DMS153 treated with DMSO at 0.1 percent for 48 hours (cell line): Measurements from ENCODE around the gene HECW1.
"Not testable (repeated sequence)": the region's sequence is repeated elsewhere in the genome, so short reads cannot be mapped to it uniquely, and the experiment has no call there.

ENCODE experiments used
- DNase-seq: peaks from one replicate; lab custom pipeline; 2025; ENCODE audit not compliant: unreplicated experiment; lab: John Stamatoyannopoulos, UW

Gene HECW1

DNA sequence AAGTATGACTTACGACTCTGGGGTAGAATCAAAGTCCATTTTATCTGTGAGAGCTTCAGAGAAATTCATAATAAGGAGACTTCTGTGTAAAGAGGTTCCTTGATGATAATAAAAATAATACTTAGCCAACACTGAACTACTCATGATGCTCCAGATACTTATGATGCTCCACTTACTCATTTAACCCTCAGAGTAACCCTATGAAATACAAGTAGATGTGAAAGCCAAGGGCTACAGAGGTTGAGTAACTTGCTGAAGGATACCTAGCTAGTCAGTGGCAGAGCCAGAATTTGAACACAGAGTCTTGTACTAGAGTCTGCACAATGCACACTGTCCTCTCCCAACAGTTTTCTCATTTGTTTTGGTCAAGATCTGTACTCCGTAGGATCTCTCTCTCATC is 89.5 kb downstream of the HECW1 start:
- no peak for DNase-seq

DNA sequence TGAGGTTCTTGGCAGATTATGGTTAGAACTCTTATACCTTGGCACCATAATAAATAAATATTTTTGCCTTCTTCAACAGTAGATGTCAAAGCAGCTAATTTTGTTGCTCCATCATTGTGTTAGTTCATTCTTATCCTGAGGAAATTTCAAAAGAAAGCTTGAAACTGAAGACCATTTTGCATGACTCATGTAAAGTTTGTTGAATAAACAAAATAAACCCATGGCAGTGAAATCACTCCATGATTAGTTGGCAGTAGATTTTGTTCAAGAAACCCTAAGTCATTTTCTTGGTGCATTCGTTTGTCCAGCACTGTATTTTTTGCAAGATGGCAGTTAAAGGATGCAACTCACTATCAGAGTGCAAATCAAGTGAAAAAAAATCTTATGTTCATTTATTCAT is 91.6 kb downstream of the HECW1 start:
- no peak for DNase-seq

GRCh38 chr7:43205171-43205795 is 92.8 kb downstream of the HECW1 start:
- DNase-seq, result no peak

DNA sequence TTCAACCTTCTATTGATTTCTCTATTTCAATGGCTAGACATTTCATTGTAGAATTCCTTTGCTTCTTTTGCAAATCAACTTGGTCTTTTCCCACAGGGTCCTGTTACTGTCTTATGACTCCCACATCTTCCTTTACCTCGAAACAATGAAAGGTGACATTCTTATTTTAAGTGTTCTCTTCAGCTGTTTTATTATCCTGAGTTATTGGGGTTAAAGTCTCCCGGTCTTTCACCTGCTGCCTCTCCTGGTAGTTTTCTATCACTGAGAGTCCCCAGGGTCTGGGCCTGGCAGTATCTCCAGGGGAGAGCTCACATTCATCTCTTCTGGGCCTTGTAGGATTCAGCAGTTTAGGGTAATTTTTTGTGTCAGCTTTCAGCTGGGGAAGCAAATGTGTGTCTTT is 95.8 kb downstream of the HECW1 start:
- DNase-seq, result no peak

GRCh38 chr7:43210539-43210938 is 98.1 kb downstream of the HECW1 start:
- not testable (repeated sequence) for DNase-seq

GRCh38 chr7:43211286-43211685 is 98.8 kb downstream of the HECW1 start:
- DNase-seq, result no peak

GRCh38 chr7:43211693-43212092 is 99.2 kb downstream of the HECW1 start:
- no peak for DNase-seq

GRCh38 chr7:43212921-43213320 is 100.5 kb downstream of the HECW1 start:
- no peak for DNase-seq

DNA sequence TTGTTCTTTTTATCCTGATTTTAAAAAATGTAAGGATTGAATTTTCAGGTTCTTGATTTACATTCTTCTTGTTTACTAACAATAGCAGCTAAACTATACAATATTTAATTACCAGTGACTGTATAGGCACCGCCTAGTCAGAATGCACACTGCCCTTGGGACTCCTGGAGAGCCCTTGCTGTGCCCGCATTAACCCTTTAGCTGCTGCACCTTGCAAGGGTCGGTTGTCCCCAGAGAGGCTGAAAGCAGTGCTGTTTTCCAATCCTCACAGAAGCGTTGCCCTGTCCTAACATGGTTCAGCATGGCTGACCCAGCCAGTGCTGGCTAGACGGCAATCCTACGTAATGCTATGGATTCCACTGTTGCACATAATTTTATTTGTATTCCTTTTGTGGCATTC is 102.6 kb downstream of the HECW1 start:
- no peak for DNase-seq

DNA sequence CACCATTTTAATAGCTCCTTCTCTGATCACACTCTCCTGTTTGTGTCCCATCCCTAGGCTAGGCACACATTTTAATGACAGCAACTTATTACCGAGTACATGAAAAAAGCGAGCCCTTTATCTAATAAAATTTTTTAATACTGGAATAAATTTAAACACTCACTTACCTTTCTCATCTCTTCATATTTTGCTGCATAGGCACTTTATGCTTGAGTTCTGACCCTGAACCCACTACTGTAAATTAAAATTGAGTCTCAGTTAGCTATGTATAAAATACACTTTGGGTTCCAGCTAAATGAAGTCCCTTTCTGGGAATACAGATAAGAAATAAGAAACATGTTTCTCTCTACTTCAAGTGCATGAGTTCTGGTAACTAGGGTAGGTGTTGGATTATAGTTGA is 104.6 kb downstream of the HECW1 start:
- no peak for DNase-seq

DNA sequence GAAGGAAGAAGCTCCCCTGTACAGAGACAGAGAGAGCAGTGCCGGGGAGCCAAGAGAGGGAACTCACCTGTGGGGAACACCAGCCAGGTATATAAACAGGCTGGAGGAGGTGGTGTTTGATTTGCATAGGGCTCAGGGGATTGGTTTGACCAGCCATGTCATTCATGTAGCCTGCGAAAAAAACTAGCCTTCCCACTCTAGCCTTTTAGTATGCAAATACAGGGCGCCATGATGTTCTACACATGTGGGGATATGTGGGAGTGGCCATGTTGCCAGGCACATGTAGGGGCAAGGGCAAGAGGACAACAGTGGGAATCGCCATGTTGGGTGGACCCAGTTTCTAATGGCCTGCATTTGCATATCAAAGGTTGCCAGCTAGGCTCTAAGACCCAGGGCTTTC is 106.5 kb downstream of the HECW1 start:
- not testable (repeated sequence) for DNase-seq

GRCh38 chr7:43220250-43220649 is 107.8 kb downstream of the HECW1 start:
- DNase-seq, result no peak

GRCh38 chr7:43220742-43221141 is 108.3 kb downstream of the HECW1 start:
- no peak for DNase-seq

DNA sequence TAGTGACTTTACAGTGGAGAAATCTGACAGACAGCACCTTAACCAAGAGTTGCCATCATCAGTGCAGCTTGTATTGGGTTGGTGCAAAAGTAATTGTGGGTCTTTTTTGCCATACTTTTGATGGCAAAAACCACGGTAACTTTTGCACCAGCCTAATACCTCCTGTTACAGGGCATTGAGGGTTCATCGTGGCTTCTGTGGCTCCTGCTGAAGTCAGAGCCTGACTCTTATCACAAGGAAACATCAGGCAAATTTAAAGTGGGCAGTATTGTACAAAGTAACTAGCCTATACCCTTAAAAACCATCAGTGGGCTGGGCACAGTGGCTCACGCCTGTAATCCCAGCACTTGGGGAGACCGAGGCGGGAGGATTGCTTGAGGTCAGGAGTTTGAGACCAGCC is 117.4 kb downstream of the HECW1 start:
- DNase-seq, result no peak

DNA sequence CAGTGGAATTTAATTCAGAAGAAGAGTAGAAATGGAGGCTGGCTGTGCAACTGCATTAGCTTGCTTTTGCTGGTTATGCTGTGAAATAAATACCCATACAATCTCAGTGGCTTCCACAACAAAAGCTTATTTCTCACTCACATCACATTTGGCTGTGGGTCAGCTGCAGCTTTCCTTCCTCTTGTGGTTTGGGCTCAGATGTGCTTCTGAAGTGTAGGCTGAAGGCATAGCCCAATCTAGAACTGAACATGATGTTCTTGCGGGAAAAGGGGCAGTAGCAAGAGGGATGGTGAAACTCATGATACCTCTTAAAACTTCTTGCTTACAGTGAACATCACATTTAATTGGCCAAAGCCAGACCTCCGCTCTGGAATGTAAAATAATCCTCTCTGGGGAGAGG is 119.9 kb downstream of the HECW1 start:
- DNase-seq, result no peak

GRCh38 chr7:43234073-43234472 is 121.6 kb downstream of the HECW1 start:
- DNase-seq, result no peak

DNA sequence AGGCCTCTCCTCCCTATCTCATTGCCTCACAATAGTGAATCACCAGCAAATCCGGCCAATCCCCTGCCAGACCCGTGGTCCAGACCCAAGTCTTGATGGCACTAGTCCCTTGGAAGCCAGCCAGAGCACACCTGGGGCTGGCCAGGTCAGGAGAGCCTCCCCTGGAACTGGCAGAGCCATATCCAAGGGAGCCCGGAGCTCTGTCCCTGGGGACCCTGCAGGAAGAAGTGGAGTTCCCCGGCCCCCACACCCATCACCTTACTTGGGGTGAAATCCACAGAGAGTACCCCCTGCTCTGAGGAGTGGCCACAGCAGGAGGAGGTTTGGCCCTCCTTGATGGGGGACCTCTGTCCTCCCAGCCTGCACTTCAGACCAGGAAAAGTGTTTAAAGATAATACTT is 122.5 kb downstream of the HECW1 start:
- no peak for DNase-seq

GRCh38 chr7:43240565-43240964 is 128.1 kb downstream of the HECW1 start:
- no peak for DNase-seq

DNA sequence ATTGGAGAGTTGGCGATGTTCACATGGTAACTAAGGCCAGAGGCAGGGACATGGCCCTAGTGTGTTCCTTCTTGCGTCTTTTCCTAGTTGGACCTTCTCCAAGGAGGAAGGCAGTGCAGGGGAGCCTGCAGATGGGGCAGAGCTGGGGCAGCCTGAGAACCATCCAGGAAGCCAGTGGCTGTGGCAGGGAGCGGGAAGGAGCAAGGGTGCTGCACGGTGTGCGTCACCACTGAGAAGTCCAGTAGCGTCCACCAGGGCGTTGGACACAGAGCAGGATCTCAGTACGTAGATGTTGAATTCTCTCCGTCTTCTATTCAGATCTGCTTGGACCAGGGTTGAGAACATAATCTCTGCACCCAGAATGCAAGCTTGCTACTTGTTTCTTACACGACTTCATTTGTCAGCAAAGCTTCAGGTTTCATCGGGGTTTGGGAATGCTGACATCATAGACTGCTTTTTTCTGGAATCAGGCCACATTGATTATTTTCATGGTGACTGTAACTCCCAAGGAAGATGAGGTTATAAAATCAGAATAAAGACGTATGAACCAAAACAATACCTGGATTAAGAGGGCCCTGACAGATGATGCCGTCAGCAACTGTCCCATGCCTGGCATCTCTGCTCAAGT is 130.3 kb downstream of the HECW1 start:
- DNase-seq, result no peak

- no peak for DNase-seq
Measured at GRCh38 chr7:43244232-43244631, 131.8 kb downstream of the HECW1 start.

- DNase-seq, result no peak
Measured at GRCh38 chr7:43244784-43245183, 132.3 kb downstream of the HECW1 start.

DNA sequence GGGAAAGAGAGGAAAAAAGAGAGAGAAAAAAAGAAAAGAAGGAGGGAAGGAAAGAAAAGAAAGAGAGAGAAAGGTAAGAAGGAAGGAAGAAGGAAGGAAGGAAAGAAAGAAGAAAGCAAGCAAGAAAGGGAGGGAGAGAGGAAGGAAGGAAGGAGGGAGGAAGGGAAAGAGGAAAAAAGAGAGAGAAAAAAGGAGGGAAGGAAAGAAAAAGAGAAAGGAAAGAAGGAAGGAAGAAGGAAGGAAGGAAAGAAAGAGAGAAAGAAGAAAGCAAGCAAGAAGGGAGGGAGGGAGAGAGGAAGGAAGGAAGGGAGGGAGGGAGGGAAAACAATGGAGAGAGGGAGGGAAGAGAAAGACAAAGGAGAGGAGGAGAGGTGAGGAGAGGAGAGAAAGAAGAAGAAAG is 135.3 kb downstream of the HECW1 start:
- DNase-seq, result no peak

DNA sequence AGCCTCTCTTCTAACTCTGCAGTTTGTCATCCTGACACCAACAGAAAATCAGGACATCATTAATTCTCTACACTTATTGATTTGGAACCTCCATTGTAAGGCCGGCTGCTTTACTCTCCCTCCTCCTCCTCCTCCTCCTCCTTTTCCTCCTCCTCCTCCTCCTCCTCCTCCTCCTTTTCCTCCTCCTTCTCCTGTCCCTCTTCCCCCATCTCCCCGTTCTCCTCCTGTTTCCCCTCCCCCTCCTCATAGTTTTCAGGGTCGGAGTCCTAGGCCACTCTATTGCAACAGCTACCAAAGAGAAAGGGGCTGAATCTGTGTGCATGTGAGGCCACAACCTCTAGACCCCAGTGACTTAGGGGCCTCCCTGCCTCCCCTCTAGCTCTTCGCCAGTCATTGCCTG is 136.1 kb downstream of the HECW1 start:
- no peak for DNase-seq
